ENCODE results near the gene PSMB7. TPM values are rescaled to one million over a fixed set of nuclear protein-coding genes. Genes with fewer than 3 reads are reported as not detected.

Gene PSMB7
- total and polyA plus RNA-seq, 2 donors from 2014 or later, result 105 to 250 TPM

DNA sequence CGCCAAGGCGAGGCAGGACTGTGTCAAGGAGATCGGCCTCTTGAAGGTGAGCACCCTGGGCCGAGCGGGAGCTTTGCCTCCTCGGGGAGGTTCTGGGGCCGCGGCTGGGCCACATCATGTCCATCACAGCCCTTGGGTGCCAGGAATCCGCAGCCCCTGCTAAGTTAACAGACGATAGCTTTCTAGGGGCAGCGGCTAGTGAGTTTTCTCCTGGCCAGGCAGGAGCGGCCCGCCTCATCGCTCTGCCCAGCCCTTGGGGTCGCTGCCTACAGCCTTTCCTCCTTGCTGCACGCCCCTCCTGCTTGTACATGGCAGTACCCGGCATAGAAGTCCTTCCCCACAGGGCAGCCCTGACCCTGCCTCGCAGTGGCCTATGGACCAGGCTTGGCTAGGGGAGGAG is 101.3 kb downstream of the PSMB7 start:
- intact Hi-C loops (cut with DNase I), result no loop called here
- no peak for TF ChIP-seq CTCF (IDR thresholded peaks at IDR 0.05; ENCODE audit: borderline replicate concordance, extremely low read depth, insufficient read depth)
- Histone ChIP-seq H3K4me1 (ENCODE audit: control insufficient read depth in 2 of 3, insufficient read depth in 2 of 3, low read depth in 1 of 3, low read length in 3 of 3) (no peaks in the 10 kb centered on the region), H3K4me3 (ENCODE audit: low read length in 3 of 3) (no peak overlapping the region), H3K27ac (ENCODE audit: low read depth in 2 of 2, low read length in 2 of 2) (no peak overlapping the region), H3K27me3 (ENCODE audit: control insufficient read depth, insufficient read depth, low read length) (no peaks in the 10 kb centered on the region), H3K9me3 (ENCODE audit: control insufficient read depth in 2 of 3, insufficient read depth in 1 of 3, low read length in 3 of 3) (no peaks in the 10 kb centered on the region), H3K36me3 (ENCODE audit: control insufficient read depth in 2 of 3, insufficient read depth in 3 of 3, low read length in 3 of 3) (peaks cover 0 to 4% (median 0%) of the 10 kb centered on the region in 3 donors), H3K9ac (ENCODE audit: low read length in 3 of 3) (no peak overlapping the region)
- no peak for FAIRE-seq
- no peak for DNase-seq

GRCh38 chr9:124312290-124313265 is 102.7 kb downstream of the PSMB7 start:
- Histone ChIP-seq H3K9me3 (ENCODE audit: control insufficient read depth in 2 of 3, insufficient read depth in 1 of 3, low read length in 3 of 3) (no peaks in the 10 kb centered on the region), H3K36me3 (ENCODE audit: control insufficient read depth in 2 of 3, insufficient read depth in 3 of 3, low read length in 3 of 3) (peaks cover 0 to 4% (median 0%) of the 10 kb centered on the region in 3 donors), H3K4me3 (ENCODE audit: low read length in 3 of 3) (no peak overlapping the region), H3K4me1 (ENCODE audit: control insufficient read depth in 2 of 3, insufficient read depth in 2 of 3, low read depth in 1 of 3, low read length in 3 of 3) (no peaks in the 10 kb centered on the region), H3K9ac (ENCODE audit: low read length in 3 of 3) (no peak overlapping the region), H3K27ac (ENCODE audit: low read depth in 2 of 2, low read length in 2 of 2) (no peak overlapping the region), H3K27me3 (ENCODE audit: control insufficient read depth, insufficient read depth, low read length) (no peaks in the 10 kb centered on the region)
- intact Hi-C loops (cut with DNase I), result no loop called here
- FAIRE-seq (no peak), DNase-seq (no peak)
- no peak for TF ChIP-seq CTCF (IDR thresholded peaks at IDR 0.05; ENCODE audit: borderline replicate concordance, extremely low read depth, insufficient read depth)

DNA sequence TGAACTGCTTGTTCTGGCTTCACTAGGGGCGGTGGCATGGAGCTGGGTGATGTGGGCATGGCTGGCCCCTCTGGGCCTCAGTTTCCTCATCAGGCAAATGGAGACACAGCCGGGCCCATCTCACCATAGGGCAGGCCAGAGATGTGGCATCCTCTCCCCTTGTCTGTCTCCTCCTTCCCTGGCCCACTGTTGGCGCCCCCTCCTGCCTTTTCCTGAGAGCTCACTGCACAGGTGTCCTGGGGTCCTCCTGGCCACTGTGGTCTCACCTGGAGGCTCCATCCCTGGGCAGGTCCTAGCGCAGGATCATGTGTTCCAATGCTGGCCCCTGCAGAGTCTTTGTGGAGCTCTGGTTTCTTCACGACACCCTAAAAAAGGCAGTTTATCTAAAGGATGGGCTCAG is 104.0 kb downstream of the PSMB7 start:
- intact Hi-C loops (cut with DNase I), result no loop called here
- H3K4me1 ChIP-seq (ENCODE audit: control insufficient read depth in 2 of 3, insufficient read depth in 2 of 3, low read depth in 1 of 3, low read length in 3 of 3), result no peaks in the 10 kb centered on the region
- no peak for FAIRE-seq
- H3K9ac ChIP-seq (ENCODE audit: low read length in 3 of 3), result no peak overlapping the region
- H3K36me3 ChIP-seq (ENCODE audit: control insufficient read depth in 2 of 3, insufficient read depth in 3 of 3, low read length in 3 of 3), result peaks cover 0 to 4% (median 0%) of the 10 kb centered on the region in 3 donors
- H3K27ac ChIP-seq (ENCODE audit: low read depth in 2 of 2, low read length in 2 of 2), result no peak overlapping the region
- no peak overlapping the region for H3K4me3 ChIP-seq (ENCODE audit: low read length in 3 of 3)
- H3K27me3 ChIP-seq (ENCODE audit: control insufficient read depth, insufficient read depth, low read length), result no peaks in the 10 kb centered on the region
- no peak for TF ChIP-seq CTCF (IDR thresholded peaks at IDR 0.05; ENCODE audit: borderline replicate concordance, extremely low read depth, insufficient read depth)
- no peak for DNase-seq
- no peaks in the 10 kb centered on the region for H3K9me3 ChIP-seq (ENCODE audit: control insufficient read depth in 2 of 3, insufficient read depth in 1 of 3, low read length in 3 of 3)

All from kidney (tissue), 14 donors.